C4-2B (cell line): ENCODE measurements around the gene IGSF23.

Experiments used
- CTCF ChIP-seq: fragments of 450-650 bp; conservative IDR thresholded peaks from 2 replicates; pipeline ENCODE4 v1.5.1; 2017; ENCODE audit warnings: mild to moderate bottlenecking
- ZFX ChIP-seq: fragments of 450-650 bp; IDR thresholded peaks from 2 replicates; pipeline ENCODE4 v1.6.1; 2017

- TF ChIP-seq CTCF (no peak), ZFX (no peak)
Measured at GRCh38 chr19:44623626-44624025, 10.3 kb downstream of the IGSF23 start.
